Spleen (tissue), 7 donors: ENCODE data around the gene SYNRG.

Experiments
- CTCF ChIP-seq, 11 experiments: fragments of 200-600 bp in 7 of 11; fragments of 450-650 bp in 4 of 11; sonication (generic) in 4 of 11; IDR thresholded peaks in 8 of 11; conservative IDR thresholded peaks in 3 of 11; 1 replicate in 7 of 11; 2 replicates in 4 of 11; pipeline versions ENCODE4 v1.4.0 to v1.8.0; 2016 to 2021; ENCODE audit warnings: antibody characterized with exemption in 11 of 11, inconsistent platforms in 4 of 11, mild to moderate bottlenecking in 1 of 11
- POLR2A ChIP-seq, 3 donors: fragments of 450-650 bp; IDR thresholded peaks; one replicate each; pipeline ENCODE4 v1.5.1; 2017; ENCODE audit warnings: antibody characterized with exemption in 3 of 3, mild to moderate bottlenecking in 1 of 3
- POLR2AphosphoS5 ChIP-seq, 3 donors: sonication (generic); formaldehyde crosslinking; IDR thresholded peaks; one replicate each; pipeline ENCODE4 v1.5.1; 2017; ENCODE audit warnings: antibody characterized with exemption in 3 of 3
- donor health status: DM: no; HTN: no; CAD: no; lungs with moderate emphysema.
- donor health status: DM: no; HTN: no; CAD: no.
- donor health status: DM: no; HTN: no; CAD: no.

- TF ChIP-seq CTCF (IDR thresholded peaks at IDR 0.05 in 8 of 11, conservative IDR thresholded peaks at IDR 0.05 in 3 of 11) = no peak
- TF ChIP-seq POLR2A (IDR thresholded peaks at IDR 0.05) = no peak
- TF ChIP-seq POLR2AphosphoS5 (IDR thresholded peaks at IDR 0.05) = no peak
Observed at GRCh38 chr17:37465069-37465616, 144.1 kb downstream of the SYNRG start.
